GM21576 (cell line): ENCODE results near the gene SSR4.

Source experiments
- ATAC-seq: cut with Tn5 transposase; IDR thresholded peaks from one replicate; pipeline ENCODE4 v1.9.1; 2021; ENCODE audit warnings: mild to moderate bottlenecking, moderate library complexity; ENCODE audit not compliant: unreplicated experiment

Gene SSR4

GRCh38 chrX:153780678-153781427 is 13.6 kb upstream of the SSR4 start, which contains the start of gene SRPK3:
Gene SRPK3, plus strand, starts transcription at chrX:153781041. Its CDS starts 46 bp downstream, at chrX:153781087.
- no peak for ATAC-seq

GRCh38 chrX:153781428-153782047 is 12.9 kb upstream of the SSR4 start:
- no peak for ATAC-seq

- ATAC-seq = no peak
These were observed 12.2 kb upstream of the SSR4 start for GRCh38 chrX:153782313-153782712.

- ATAC-seq = no peak
These were observed 11.6 kb upstream of the SSR4 start for GRCh38 chrX:153782871-153783270.

GRCh38 chrX:153783378-153784013 is 11.0 kb upstream of the SSR4 start:
- no peak for ATAC-seq

- no peak for ATAC-seq
These were observed 10.0 kb upstream of the SSR4 start for GRCh38 chrX:153784325-153784967.

GRCh38 chrX:153786669-153787068 is 7.8 kb upstream of the SSR4 start:
- ATAC-seq = no peak

GRCh38 chrX:153789654-153790053 is 4.8 kb upstream of the SSR4 start:
- ATAC-seq = no peak

GRCh38 chrX:153791104-153791852 is 3.2 kb upstream of the SSR4 start:
- no peak for ATAC-seq

- ATAC-seq = no peak
These were observed 2.1 kb upstream of the SSR4 start for GRCh38 chrX:153792368-153792767.

- ATAC-seq = no peak
These were observed 1.2 kb upstream of the SSR4 start for GRCh38 chrX:153793291-153793690.

- no peak for ATAC-seq
These were observed 689 bp downstream of the SSR4 start for GRCh38 chrX:153794897-153795816.

- ATAC-seq = no peak
These were observed 3.0 kb downstream of the SSR4 start for GRCh38 chrX:153797415-153798015.

GRCh38 chrX:153799326-153799725 is 4.9 kb downstream of the SSR4 start:
- no peak for ATAC-seq

- no peak for ATAC-seq
These were observed 5.8 kb downstream of the SSR4 start for GRCh38 chrX:153800177-153800722.

- ATAC-seq = no peak
These were observed 6.3 kb downstream of the SSR4 start for GRCh38 chrX:153800746-153801145.

GRCh38 chrX:153801669-153802068 is 7.2 kb downstream of the SSR4 start:
- ATAC-seq = no peak

GRCh38 chrX:153802513-153803045 is 8.1 kb downstream of the SSR4 start:
- no peak for ATAC-seq
